Activated CD8-positive, alpha-beta T cell treated with anti-CD3 and anti-CD28 coated beads for 36 hours (primary cell): ENCODE data around the gene TSPAN2. TPM values are rescaled to one million over a fixed set of nuclear protein-coding genes. Genes with fewer than 3 reads are reported as not detected.

ENCODE experiments used
- ATAC-seq: fragments of 200-7000 bp; cut with Tn5 transposase; one replicate; pipeline ENCODE4 v1.10.0; 2021; ENCODE audit warnings: mild to moderate bottlenecking, moderate library complexity
- CTCF ChIA-PET: fragments of 350-600 bp; sonication (Branson Sonifier 250); formaldehyde crosslinking; loops from one replicate; lab custom pipeline; 2021; ENCODE audit warnings: antibody characterized with exemption; lab: Charles Lee
- POLR2A ChIA-PET: fragments of 350-600 bp; sonication (Branson Sonifier 250); formaldehyde crosslinking; loops from one replicate; lab custom pipeline; 2021; ENCODE audit warnings: antibody characterized with exemption; lab: Charles Lee
- DNase-seq: peaks from one replicate; pipeline ENCODE4 v3.0.0-alpha.2; 2020
- H3K27ac Mint-ChIP-seq: one replicate; pipeline ENCODE4 v1.8.0; 2021; ENCODE audit warnings: mild to moderate bottlenecking, mixed read lengths
- H3K27me3 Mint-ChIP-seq: one replicate; pipeline ENCODE4 v1.8.0; 2021; ENCODE audit warnings: mixed read lengths
- H3K36me3 Mint-ChIP-seq: one replicate; pipeline ENCODE4 v1.8.0; 2021; ENCODE audit warnings: low read depth, mixed read lengths
- H3K4me1 Mint-ChIP-seq: one replicate; pipeline ENCODE4 v1.8.0; 2021; ENCODE audit warnings: low read depth, mixed read lengths
- H3K4me3 Mint-ChIP-seq: one replicate; pipeline ENCODE4 v1.8.0; 2021; ENCODE audit warnings: mild to moderate bottlenecking, moderate library complexity, mixed read lengths
- H3K9me3 Mint-ChIP-seq: one replicate; pipeline ENCODE4 v1.8.0; 2021; ENCODE audit warnings: mixed read lengths
- intact Hi-C: fragments of 100-400 bp; cut with micrococcal nuclease; formaldehyde crosslinking; loops from one replicate; pipeline ENCODE4 v1.10.0; 2022
- total RNA-seq, 2 experiments: library from RNA; stranded (reverse); gene quantifications; one replicate each; pipeline ENCODE4 v1.2.3, GENCODE V29; 2021
- TF ChIP-seq, protein P1 (sequence below): fragments of 200-600 bp; IDR thresholded peaks from one replicate; pipeline ENCODE4 v1.8.0; 2022; ENCODE audit warnings: antibody characterized with exemption, mild to moderate bottlenecking

Gene TSPAN2
- total RNA-seq, 2 experiments from 2014 or later, result 0.74 to 0.90 TPM

- CTCF ChIA-PET, result interaction anchor here (0.6 to 1.5 kb wide), 2 partner anchors 8 to 36 kb away, joined by 3 to 4 read pairs; no protein-coding TSS in a partner anchor
- POLR2A ChIA-PET, result interaction anchor here (0.8 kb wide), 1 partner anchor 15 kb away, joined by 3 read pairs; no protein-coding TSS in a partner anchor
- H3K36me3 Mint-ChIP-seq, result no peaks in the 10 kb centered on the region
- H3K9me3 Mint-ChIP-seq, result no peaks in the 10 kb centered on the region
- peak overlapping the region; percentile 77 for H3K4me3 Mint-ChIP-seq
- no peaks in the 10 kb centered on the region for H3K27me3 Mint-ChIP-seq
- ATAC-seq (no peak), DNase-seq (no peak)
- intact Hi-C loops, result no loop called here
- TF ChIP-seq, protein P1, sequence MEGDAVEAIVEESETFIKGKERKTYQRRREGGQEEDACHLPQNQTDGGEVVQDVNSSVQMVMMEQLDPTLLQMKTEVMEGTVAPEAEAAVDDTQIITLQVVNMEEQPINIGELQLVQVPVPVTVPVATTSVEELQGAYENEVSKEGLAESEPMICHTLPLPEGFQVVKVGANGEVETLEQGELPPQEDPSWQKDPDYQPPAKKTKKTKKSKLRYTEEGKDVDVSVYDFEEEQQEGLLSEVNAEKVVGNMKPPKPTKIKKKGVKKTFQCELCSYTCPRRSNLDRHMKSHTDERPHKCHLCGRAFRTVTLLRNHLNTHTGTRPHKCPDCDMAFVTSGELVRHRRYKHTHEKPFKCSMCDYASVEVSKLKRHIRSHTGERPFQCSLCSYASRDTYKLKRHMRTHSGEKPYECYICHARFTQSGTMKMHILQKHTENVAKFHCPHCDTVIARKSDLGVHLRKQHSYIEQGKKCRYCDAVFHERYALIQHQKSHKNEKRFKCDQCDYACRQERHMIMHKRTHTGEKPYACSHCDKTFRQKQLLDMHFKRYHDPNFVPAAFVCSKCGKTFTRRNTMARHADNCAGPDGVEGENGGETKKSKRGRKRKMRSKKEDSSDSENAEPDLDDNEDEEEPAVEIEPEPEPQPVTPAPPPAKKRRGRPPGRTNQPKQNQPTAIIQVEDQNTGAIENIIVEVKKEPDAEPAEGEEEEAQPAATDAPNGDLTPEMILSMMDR, result no peak
- H3K27ac Mint-ChIP-seq, result no peak overlapping the region
- H3K4me1 Mint-ChIP-seq, result peaks cover 30% of the 10 kb centered on the region
Measured at GRCh38 chr1:115090540-115090939, 1.2 kb upstream of the TSPAN2 start.

DNA sequence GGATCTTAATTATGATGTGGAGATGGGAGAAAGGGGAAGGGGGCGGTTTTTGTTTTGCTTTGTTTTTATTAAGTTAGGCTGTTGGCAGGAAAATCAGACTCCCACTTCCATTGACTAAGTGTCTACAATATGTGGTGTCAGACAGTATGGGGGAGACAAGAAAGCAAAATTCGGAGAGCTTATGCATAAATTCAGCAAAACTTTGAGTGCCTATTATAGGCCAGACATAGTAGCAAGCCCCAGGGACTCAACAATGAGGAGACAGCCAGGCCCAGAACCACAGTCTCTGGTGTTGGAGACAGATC is 835 bp upstream of the TSPAN2 start:
- Mint-ChIP-seq H3K36me3 (no peaks in the 10 kb centered on the region), H3K27me3 (no peaks in the 10 kb centered on the region), H3K27ac (peak overlapping the region; percentile 32), H3K4me1 (peaks cover 30% of the 10 kb centered on the region), H3K4me3 (peak overlapping the region; percentile 77), H3K9me3 (no peaks in the 10 kb centered on the region)
- intact Hi-C loops, result no loop called here
- TF ChIP-seq, protein P1, result no peak
- DNase-seq (no peak), ATAC-seq (no peak)
- POLR2A ChIA-PET, result interaction anchor here (0.8 kb wide), 1 partner anchor 16 kb away, joined by 3 read pairs; no protein-coding TSS in a partner anchor
- CTCF ChIA-PET, result interaction anchor here (1.5 kb wide), 1 partner anchor 9 kb away, joined by 4 read pairs; no protein-coding TSS in a partner anchor

DNA sequence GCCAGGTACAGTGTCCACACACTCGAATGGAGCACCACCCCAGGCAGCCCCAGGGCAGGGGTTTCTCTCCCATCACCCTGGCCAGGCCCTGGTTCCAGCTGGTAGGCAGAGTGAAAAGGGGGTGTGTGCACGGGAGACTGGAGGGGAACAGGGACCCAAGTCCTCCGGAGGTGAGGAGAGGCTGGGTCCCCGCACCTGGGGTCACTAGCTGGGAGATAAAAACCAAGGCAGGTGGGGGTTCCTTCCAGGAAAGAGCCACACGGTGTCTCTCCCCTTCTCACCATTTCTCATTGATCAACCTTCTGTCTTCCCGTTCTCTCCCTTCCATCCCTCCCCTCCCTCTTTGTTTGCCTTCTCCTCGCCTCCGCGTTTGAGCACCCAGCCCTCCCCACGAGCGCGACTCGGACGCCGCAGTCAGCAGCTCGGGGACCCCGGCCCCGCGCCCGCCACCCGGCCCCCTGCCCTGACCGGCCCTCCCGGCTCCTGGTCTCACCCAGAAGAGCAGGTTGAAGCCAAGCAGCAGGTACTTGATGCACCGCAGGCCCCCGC is 358 bp downstream of the TSPAN2 start:
- Mint-ChIP-seq H3K4me3 (peak overlapping the region; percentile 77), H3K4me1 (peaks cover 32% of the 10 kb centered on the region), H3K27me3 (no peaks in the 10 kb centered on the region), H3K36me3 (no peaks in the 10 kb centered on the region), H3K27ac (no peak overlapping the region), H3K9me3 (no peaks in the 10 kb centered on the region)
- DNase-seq (no peak), ATAC-seq (peak; percentile 10)
- POLR2A ChIA-PET, result interaction anchor here (1.5 kb wide), 1 partner anchor 10 kb away, joined by 5 read pairs; no protein-coding TSS in a partner anchor
- CTCF ChIA-PET, result interaction anchor here (1.2 to 1.5 kb wide), 2 partner anchors 10 kb away, joined by 3 to 4 read pairs; no protein-coding TSS in a partner anchor
- TF ChIP-seq, protein P1, result no peak
- intact Hi-C loops, result no loop called here

GRCh38 chr1:115088115-115088778 is 1.1 kb downstream of the TSPAN2 start:
- H3K27ac Mint-ChIP-seq, result no peak overlapping the region
- TF ChIP-seq, protein P1, result no peak
- H3K27me3 Mint-ChIP-seq, result no peaks in the 10 kb centered on the region
- intact Hi-C loops, result no loop called here
- H3K4me1 Mint-ChIP-seq, result peaks cover 32% of the 10 kb centered on the region
- DNase-seq, result no peak
- no peaks in the 10 kb centered on the region for H3K36me3 Mint-ChIP-seq
- POLR2A ChIA-PET, result interaction anchor here (1.5 kb wide), 1 partner anchor 11 kb away, joined by 5 read pairs; no protein-coding TSS in a partner anchor
- H3K9me3 Mint-ChIP-seq, result no peaks in the 10 kb centered on the region
- no peak for ATAC-seq
- peak overlapping the region; percentile 77 for H3K4me3 Mint-ChIP-seq
- CTCF ChIA-PET, result interaction anchor here (0.8 to 1.2 kb wide), 2 partner anchors 9 to 11 kb away, joined by 3 read pairs; no protein-coding TSS in a partner anchor
